ENCODE data around the gene ZSCAN2. TPM values are rescaled to one million over a fixed set of nuclear protein-coding genes. Genes with fewer than 3 reads are reported as not detected.

The ZSCAN2 gene
- total and polyA plus RNA-seq, 10 of the 15 experiments (the other 5 are each of a cell fraction or from before 2014, with no cell fraction given) = 2.7 to 13.2 (median 8.6) TPM

GRCh38 chr15:84611631-84612030, 10.8 kb downstream of the ZSCAN2 start (continued):
- no peak for TF ChIP-seq RAD51 (IDR thresholded peaks at IDR 0.05)

GRCh38 chr15:84616235-84616634, 15.4 kb downstream of the ZSCAN2 start:
- no peaks in the 10 kb centered on the region for H4K20me1 ChIP-seq (ENCODE audit: control insufficient read depth, insufficient read depth)
- peaks cover 11% of the 10 kb centered on the region for H3K9me3 ChIP-seq (replicated peaks; ENCODE audit: control insufficient read depth, insufficient read depth, low read length)
- CTCF ChIA-PET = no interaction called here
- no peak overlapping the region for H3K9ac ChIP-seq (ENCODE audit: control insufficient read depth, insufficient read depth, low read length)
- H3K27ac ChIP-seq (ENCODE audit: control insufficient read depth, insufficient read depth) = no peak overlapping the region
- no peaks in the 10 kb centered on the region for H3K27me3 ChIP-seq (replicated peaks in 1 of 2; ENCODE audit: control insufficient read depth in 2 of 2, insufficient read depth in 2 of 2, low read length in 1 of 2)
- DNase-seq (ENCODE audit: low read depth, low spot score) (no peak), FAIRE-seq (no peak), ATAC-seq (no peak)
- H3K4me2 ChIP-seq (ENCODE audit: control insufficient read depth, insufficient read depth) = no peak overlapping the region
- no TSS peak for BruUV-seq (replicated peaks)
- no peak overlapping the region for H3K4me3 ChIP-seq
- no peaks in the 10 kb centered on the region for H3K79me2 ChIP-seq (ENCODE audit: control insufficient read depth, insufficient read depth, low read length)
- no peaks in the 10 kb centered on the region for H3K4me1 ChIP-seq (ENCODE audit: control insufficient read depth, insufficient read depth, low read length)
- in situ Hi-C loops (cut with MboI) = no loop called here
- 95% methylated on average over 3 of the region's 3 CpGs for WGBS (ENCODE audit: insufficient coverage, insufficient replicate concordance, low lambda C conversion rate, missing lambda C conversion rate)
- peaks cover 1 to 8% of the 10 kb centered on the region in 2 experiments; a peak in 3 of 4 replicates for H3K36me3 ChIP-seq (ENCODE audit: control insufficient read depth in 2 of 2, insufficient read depth in 2 of 2, low read length in 1 of 2)
- TF ChIP-seq ZNF274 (IDR thresholded peaks at IDR 0.05; ENCODE audit: insufficient read depth, insufficient read length) (no peak), IRF3 (IDR thresholded peaks at IDR 0.05) (no peak), WRNIP1 (IDR thresholded peaks at IDR 0.05; ENCODE audit: borderline replicate concordance, low read depth, low read length) (no peak), HDAC6 (IDR thresholded peaks at IDR 0.05; ENCODE audit: unreplicated experiment) (no peak), MAX (IDR thresholded peaks at IDR 0.05; ENCODE audit: low read depth, low read length) (no peak), ZNF687 (IDR thresholded peaks at IDR 0.05) (no peak), SKIL (IDR thresholded peaks at IDR 0.05; ENCODE audit: low read depth, poor library complexity, severe bottlenecking) (no peak), MYB (IDR thresholded peaks at IDR 0.05; ENCODE audit: borderline replicate concordance, low read depth, low read length) (no peak), NR2F1 (conservative IDR thresholded peaks at IDR 0.05) (no peak), ZBTB11 (CRISPR knock-in tag; IDR thresholded peaks at IDR 0.05) (no peak), SPI1 (IDR thresholded peaks at IDR 0.05; ENCODE audit: borderline replicate concordance, insufficient read depth, low read depth, low read length) (no peak)
- POLR2A ChIA-PET = no interaction called here
- intact Hi-C loops (cut with micrococcal nuclease; ENCODE audit: unreplicated experiment) = no loop called here
- SMC1A ChIA-PET (ENCODE audit: uncharacterized antibody, unreplicated experiment) = no interaction called here
- no peak overlapping the region for H2AFZ ChIP-seq (ENCODE audit: control insufficient read depth, low read depth, low read length)
- RAD21 ChIA-PET (ENCODE audit: unreplicated experiment) = no interaction called here

Data from GM12878 (cell line).